ENCODE results near the gene ANO7.

ANO7 gene

GRCh38 chr2:241151934-241152660 lies 36.4 kb upstream of the ANO7 start:
- Histone ChIP-seq H3K36me3 (peaks cover 20% of the 10 kb centered on the region), H3K9me3 (no peaks in the 10 kb centered on the region), H3K4me3 (ENCODE audit: low read depth in 1 of 2, low read length in 1 of 2) (no peak overlapping the region), H3K27ac (no peak overlapping the region), H3K4me1 (ENCODE audit: control insufficient read depth in 1 of 2, insufficient read depth in 1 of 2, low read depth in 1 of 2, low read length in 1 of 2) (peaks cover 19 to 21% of the 10 kb centered on the region in 2 experiments), H3K27me3 (peaks cover 11% of the 10 kb centered on the region)
- TF ChIP-seq CTCF (IDR thresholded peaks at IDR 0.05) = no peak

GRCh38 chr2:241153616-241154015 lies 34.9 kb upstream of the ANO7 start:
- Histone ChIP-seq H3K4me1 (ENCODE audit: control insufficient read depth in 1 of 2, insufficient read depth in 1 of 2, low read depth in 1 of 2, low read length in 1 of 2) (peaks cover 17 to 19% of the 10 kb centered on the region in 2 experiments), H3K27me3 (peaks cover 5% of the 10 kb centered on the region), H3K4me3 (ENCODE audit: low read depth in 1 of 2, low read length in 1 of 2) (no peak overlapping the region), H3K9me3 (no peaks in the 10 kb centered on the region), H3K27ac (no peak overlapping the region), H3K36me3 (peaks cover 34% of the 10 kb centered on the region)
- TF ChIP-seq CTCF (IDR thresholded peaks at IDR 0.05) = no peak

GRCh38 chr2:241154915-241155314 lies 33.6 kb upstream of the ANO7 start:
- Histone ChIP-seq H3K4me3 (ENCODE audit: low read depth in 1 of 2, low read length in 1 of 2) (no peak overlapping the region), H3K27me3 (no peaks in the 10 kb centered on the region), H3K4me1 (ENCODE audit: control insufficient read depth in 1 of 2, insufficient read depth in 1 of 2, low read depth in 1 of 2, low read length in 1 of 2) (peaks cover 11 to 15% of the 10 kb centered on the region in 2 experiments), H3K9me3 (no peaks in the 10 kb centered on the region), H3K36me3 (peaks cover 47% of the 10 kb centered on the region), H3K27ac (no peak overlapping the region)
- no peak for TF ChIP-seq CTCF (IDR thresholded peaks at IDR 0.05)

GRCh38 chr2:241155936-241156335 lies 32.5 kb upstream of the ANO7 start:
- no peak overlapping the region for H3K27ac ChIP-seq
- peaks cover 57% of the 10 kb centered on the region for H3K36me3 ChIP-seq
- H3K9me3 ChIP-seq = no peaks in the 10 kb centered on the region
- no peak for TF ChIP-seq CTCF (IDR thresholded peaks at IDR 0.05)
- H3K4me1 ChIP-seq (ENCODE audit: control insufficient read depth in 1 of 2, insufficient read depth in 1 of 2, low read depth in 1 of 2, low read length in 1 of 2) = peaks cover 6 to 10% of the 10 kb centered on the region in 2 experiments
- no peaks in the 10 kb centered on the region for H3K27me3 ChIP-seq
- no peak overlapping the region for H3K4me3 ChIP-seq (ENCODE audit: low read depth in 1 of 2, low read length in 1 of 2)

GRCh38 chr2:241156971-241157441 lies 31.5 kb upstream of the ANO7 start:
- Histone ChIP-seq H3K4me1 (ENCODE audit: control insufficient read depth in 1 of 2, insufficient read depth in 1 of 2, low read depth in 1 of 2, low read length in 1 of 2) (peaks cover 0 to 6% of the 10 kb centered on the region in 2 experiments), H3K36me3 (peaks cover 66% of the 10 kb centered on the region), H3K9me3 (no peaks in the 10 kb centered on the region), H3K27ac (peak overlapping the region; percentile 44), H3K27me3 (no peaks in the 10 kb centered on the region), H3K4me3 (ENCODE audit: low read depth in 1 of 2, low read length in 1 of 2) (no peak overlapping the region)
- no peak for TF ChIP-seq CTCF (IDR thresholded peaks at IDR 0.05)
